Fibroblast of lung (primary cell): ENCODE data around the gene CDK11B. TPM values are rescaled to one million over a fixed set of nuclear protein-coding genes. Genes with fewer than 3 reads are reported as not detected.

ENCODE experiments used
- DNase-seq, 2 donors: peaks; one replicate each; pipeline versions ENCODE4 v3.0.0 to v3.0.0-alpha.2; 2010; ENCODE audit warnings: low read depth in 2 of 2
- H2AFZ ChIP-seq: 2 replicates; pipeline ENCODE4 v1.5.1; 2012; ENCODE audit warnings: low read length, control low read depth, inconsistent platforms
- H3K27ac ChIP-seq: 2 replicates; pipeline ENCODE4 v1.5.1; 2011; ENCODE audit warnings: low read length, control low read depth; ENCODE audit not compliant: insufficient read depth
- H3K27me3 ChIP-seq: 2 replicates; pipeline ENCODE4 v1.5.1; 2011; ENCODE audit warnings: mild to moderate bottlenecking, low read length; ENCODE audit not compliant: control insufficient read depth, insufficient read depth
- H3K36me3 ChIP-seq: 2 replicates; pipeline ENCODE4 v1.5.1; 2011; ENCODE audit warnings: low read length; ENCODE audit not compliant: control insufficient read depth, insufficient read depth
- H3K4me1 ChIP-seq: 2 replicates; pipeline ENCODE4 v1.5.1; 2011; ENCODE audit warnings: low read length; ENCODE audit not compliant: control insufficient read depth, insufficient read depth; ENCODE audit errors: extremely low read depth
- H3K4me2 ChIP-seq: 2 replicates; pipeline ENCODE4 v1.5.1; 2011; ENCODE audit warnings: low read length, control low read depth; ENCODE audit not compliant: insufficient read depth; ENCODE audit errors: extremely low read depth
- H3K4me3 ChIP-seq, 4 experiments: fragments of 200-600 bp in 1 of 4; sonication (generic) in 1 of 4; replicated peaks in 1 of 4; 2 replicates each; pipeline ENCODE4 v1.5.1; 2011 to 2016; ENCODE audit warnings: low read length in 4 of 4, low read depth in 3 of 4, mild to moderate bottlenecking in 3 of 4, control low read depth in 2 of 4, inconsistent platforms in 1 of 4, mixed read lengths in 1 of 4; ENCODE audit not compliant: insufficient read depth in 1 of 4; ENCODE audit errors: control extremely low read depth in 1 of 4
- H3K79me2 ChIP-seq: 2 replicates; pipeline ENCODE4 v1.5.1; 2012; ENCODE audit warnings: mild to moderate bottlenecking, low read length, inconsistent platforms; ENCODE audit not compliant: control insufficient read depth, insufficient read depth
- H3K9ac ChIP-seq: 2 replicates; pipeline ENCODE4 v1.5.1; 2011; ENCODE audit warnings: mild to moderate bottlenecking, low read length, control low read depth; ENCODE audit not compliant: insufficient read depth
- H3K9me3 ChIP-seq: 2 replicates; pipeline ENCODE4 v1.5.1; 2012; ENCODE audit warnings: low read depth, low read length; ENCODE audit not compliant: control insufficient read depth, insufficient read depth
- H4K20me1 ChIP-seq: 2 replicates; pipeline ENCODE4 v1.5.1; 2011; ENCODE audit warnings: low read length; ENCODE audit not compliant: control insufficient read depth, insufficient read depth; ENCODE audit errors: extremely low read depth
- EZH2 ChIP-seq: IDR thresholded peaks from 2 replicates; pipeline ENCODE4 v1.5.1; 2012; ENCODE audit warnings: low read length, control low read depth, mild to moderate bottlenecking; ENCODE audit errors: missing control alignments
- polyA plus RNA-seq, 2 donors: library from polyadenylated mRNA; depleted of rRNA in 1 of 2; stranded (reverse) in 1 of 2; unstranded in 1 of 2; fragments of >200 nt; gene quantifications; 2 replicates each; pipeline ENCODE4 v1.2.1, GENCODE V29; 2011 to 2012; ENCODE audit warnings: missing spikeins in 1 of 2
- total RNA-seq: library from RNA; depleted of rRNA; stranded (reverse); fragments of >200 nt; gene quantifications from 2 replicates; pipeline ENCODE4 v1.2.1, GENCODE V29; 2014
- TF ChIP-seq, protein P1 (sequence below), 2 donors: IDR thresholded peaks in 1 of 2; conservative IDR thresholded peaks in 1 of 2; 1 replicate in 1 of 2; 2 replicates in 1 of 2; pipeline ENCODE4 v1.5.1; 2011 to 2012; ENCODE audit warnings: low read length in 2 of 2, control low read depth in 1 of 2, inconsistent platforms in 1 of 2, low read depth in 1 of 2, mild to moderate bottlenecking in 1 of 2

The CDK11B gene
- total and polyA plus RNA-seq, 2 donors (not counting 1 experiment from before 2014, with no cell fraction given), result 2.5 to 9.7 TPM

DNA sequence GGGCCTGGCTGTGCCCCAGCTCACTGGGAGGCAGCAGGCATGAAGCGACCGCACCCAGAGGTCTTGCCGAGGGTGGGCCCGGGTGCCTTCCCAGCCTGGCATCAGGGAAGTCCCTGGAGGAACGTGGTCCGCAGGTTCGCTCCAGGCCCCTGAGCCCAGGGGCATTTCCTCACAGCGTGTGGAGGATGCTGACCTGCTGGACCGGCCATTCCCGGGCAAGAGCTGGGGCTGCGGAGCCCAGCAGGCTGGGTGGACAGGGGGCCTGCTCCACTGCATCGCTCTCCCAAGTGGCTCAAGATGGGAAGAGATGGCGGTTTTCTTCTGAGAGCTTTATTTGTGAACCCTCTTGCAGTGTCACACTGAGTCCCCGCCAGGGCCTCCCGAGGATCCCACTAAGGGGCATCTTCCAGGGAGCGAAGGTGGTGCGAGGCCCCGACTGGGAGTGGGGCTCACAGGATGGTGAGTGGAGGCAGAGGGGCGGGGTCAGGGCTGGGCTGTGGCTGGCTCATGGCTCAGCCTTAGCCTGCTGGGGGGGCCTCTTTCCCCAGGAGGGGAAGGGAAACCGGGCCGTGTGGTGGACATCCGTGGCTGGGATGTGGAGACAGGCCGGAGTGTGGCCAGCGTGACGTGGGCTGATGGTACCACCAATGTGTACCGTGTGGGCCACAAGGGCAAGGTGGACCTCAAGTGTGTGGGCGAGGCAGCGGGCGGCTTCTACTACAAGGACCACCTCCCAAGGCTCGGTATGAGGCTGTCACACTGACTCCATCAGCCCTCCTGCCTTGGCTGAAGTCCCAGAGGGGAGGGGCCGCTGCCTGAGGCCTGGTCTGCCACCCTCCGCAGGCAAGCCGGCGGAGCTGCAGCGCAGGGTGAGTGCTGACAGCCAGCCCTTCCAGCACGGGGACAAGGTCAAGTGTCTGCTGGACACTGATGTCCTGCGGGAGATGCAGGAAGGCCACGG is 34.1 kb downstream of the CDK11B start:
- H3K9ac ChIP-seq, result no peak overlapping the region
- H4K20me1 ChIP-seq, result no peaks in the 10 kb centered on the region
- TF ChIP-seq, protein P1, sequence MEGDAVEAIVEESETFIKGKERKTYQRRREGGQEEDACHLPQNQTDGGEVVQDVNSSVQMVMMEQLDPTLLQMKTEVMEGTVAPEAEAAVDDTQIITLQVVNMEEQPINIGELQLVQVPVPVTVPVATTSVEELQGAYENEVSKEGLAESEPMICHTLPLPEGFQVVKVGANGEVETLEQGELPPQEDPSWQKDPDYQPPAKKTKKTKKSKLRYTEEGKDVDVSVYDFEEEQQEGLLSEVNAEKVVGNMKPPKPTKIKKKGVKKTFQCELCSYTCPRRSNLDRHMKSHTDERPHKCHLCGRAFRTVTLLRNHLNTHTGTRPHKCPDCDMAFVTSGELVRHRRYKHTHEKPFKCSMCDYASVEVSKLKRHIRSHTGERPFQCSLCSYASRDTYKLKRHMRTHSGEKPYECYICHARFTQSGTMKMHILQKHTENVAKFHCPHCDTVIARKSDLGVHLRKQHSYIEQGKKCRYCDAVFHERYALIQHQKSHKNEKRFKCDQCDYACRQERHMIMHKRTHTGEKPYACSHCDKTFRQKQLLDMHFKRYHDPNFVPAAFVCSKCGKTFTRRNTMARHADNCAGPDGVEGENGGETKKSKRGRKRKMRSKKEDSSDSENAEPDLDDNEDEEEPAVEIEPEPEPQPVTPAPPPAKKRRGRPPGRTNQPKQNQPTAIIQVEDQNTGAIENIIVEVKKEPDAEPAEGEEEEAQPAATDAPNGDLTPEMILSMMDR (conservative IDR thresholded peaks at IDR 0.05 in 1 of 2, IDR thresholded peaks at IDR 0.05 in 1 of 2; ENCODE audit: low read depth in 1 of 2, low read length in 2 of 2), result no peak
- H3K9me3 ChIP-seq, result no peaks in the 10 kb centered on the region
- DNase-seq, result peak in 1 of 2 donors; percentile 37
- H3K27me3 ChIP-seq, result no peaks in the 10 kb centered on the region
- H3K4me1 ChIP-seq, result no peaks in the 10 kb centered on the region
- no peaks in the 10 kb centered on the region for H3K79me2 ChIP-seq
- H3K27ac ChIP-seq, result no peak overlapping the region
- no peak overlapping the region for H3K4me3 ChIP-seq
- no peak overlapping the region for H3K4me2 ChIP-seq
- peaks cover 8% of the 10 kb centered on the region for H3K36me3 ChIP-seq
- no peak overlapping the region for H2AFZ ChIP-seq

DNA sequence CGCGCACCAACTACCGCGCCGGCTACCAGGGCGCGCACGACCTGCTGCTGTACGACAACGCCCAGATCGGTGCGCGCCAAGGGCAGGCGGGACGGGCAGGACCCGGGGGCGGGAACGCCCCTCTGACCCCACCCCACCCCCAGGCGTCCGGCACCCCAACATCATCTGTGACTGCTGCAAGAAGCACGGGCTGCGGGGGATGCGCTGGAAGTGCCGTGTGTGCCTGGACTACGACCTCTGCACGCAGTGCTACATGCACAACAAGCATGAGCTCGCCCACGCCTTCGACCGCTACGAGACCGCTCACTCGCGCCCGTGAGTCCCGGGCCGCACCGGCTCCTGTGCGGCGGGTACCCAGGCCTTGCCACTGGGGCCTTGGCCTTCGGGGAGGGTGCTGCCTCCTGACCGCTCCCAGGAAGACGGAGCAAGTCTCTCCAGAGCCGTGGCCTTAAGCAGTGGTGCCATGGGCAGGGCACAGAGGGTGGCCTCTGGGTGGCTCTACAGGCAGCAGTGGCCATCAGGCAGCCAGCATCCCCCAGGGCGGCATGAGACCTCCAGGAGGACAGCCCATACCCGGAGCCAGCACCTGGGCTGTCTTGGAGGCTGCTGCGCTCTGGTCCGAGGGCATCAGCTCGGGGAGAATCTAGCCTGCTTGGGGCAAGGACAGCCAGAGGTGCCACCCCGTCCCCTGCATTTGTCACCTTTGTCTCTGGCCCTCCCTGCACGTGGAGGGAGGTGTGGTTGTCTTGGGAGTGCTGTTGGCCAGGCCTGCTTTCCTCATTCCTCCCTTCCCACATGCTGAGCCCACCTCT is 35.0 kb downstream of the CDK11B start:
- Histone ChIP-seq H3K4me2 (no peak overlapping the region), H3K4me3 (no peak overlapping the region), H2AFZ (no peak overlapping the region), H3K9ac (no peak overlapping the region), H4K20me1 (no peaks in the 10 kb centered on the region), H3K79me2 (no peaks in the 10 kb centered on the region), H3K4me1 (no peaks in the 10 kb centered on the region), H3K36me3 (peaks cover 6% of the 10 kb centered on the region), H3K27me3 (no peaks in the 10 kb centered on the region), H3K27ac (no peak overlapping the region), H3K9me3 (no peaks in the 10 kb centered on the region)
- DNase-seq, result no peak
- TF ChIP-seq EZH2, result no peak
- TF ChIP-seq, protein P1 (conservative IDR thresholded peaks at IDR 0.05 in 1 of 2, IDR thresholded peaks at IDR 0.05 in 1 of 2; ENCODE audit: low read depth in 1 of 2, low read length in 2 of 2), result no peak

DNA sequence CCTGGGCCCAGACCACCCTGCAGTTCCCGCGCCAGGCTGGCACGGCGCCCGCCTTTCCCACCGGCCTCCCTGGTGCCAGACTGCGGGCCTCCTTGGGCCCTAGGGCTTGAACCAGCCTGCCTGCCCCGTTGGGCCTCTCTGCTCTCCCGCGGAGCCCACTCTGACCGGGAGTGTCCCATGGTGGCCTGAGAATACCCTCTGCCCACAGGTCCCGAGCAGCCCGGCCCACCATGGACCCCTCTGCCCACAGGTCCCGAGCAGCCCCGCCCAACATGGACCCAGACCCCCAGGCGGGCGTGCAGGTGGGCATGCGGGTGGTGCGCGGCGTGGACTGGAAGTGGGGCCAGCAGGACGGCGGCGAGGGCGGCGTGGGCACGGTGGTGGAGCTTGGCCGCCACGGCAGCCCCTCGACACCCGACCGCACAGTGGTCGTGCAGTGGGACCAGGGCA is 35.6 kb downstream of the CDK11B start:
- Histone ChIP-seq H3K4me3 (no peak overlapping the region), H3K4me1 (no peaks in the 10 kb centered on the region), H3K27ac (no peak overlapping the region), H3K9me3 (no peaks in the 10 kb centered on the region), H3K36me3 (peaks cover 5% of the 10 kb centered on the region), H3K9ac (no peak overlapping the region), H3K27me3 (no peaks in the 10 kb centered on the region), H3K4me2 (no peak overlapping the region), H3K79me2 (no peaks in the 10 kb centered on the region), H4K20me1 (no peaks in the 10 kb centered on the region), H2AFZ (no peak overlapping the region)
- DNase-seq, result no peak
- TF ChIP-seq, protein P1 (conservative IDR thresholded peaks at IDR 0.05 in 1 of 2, IDR thresholded peaks at IDR 0.05 in 1 of 2; ENCODE audit: low read depth in 1 of 2, low read length in 2 of 2), result no peak
- no peak for TF ChIP-seq EZH2
